Omental fat pad (tissue), 4 donors: ENCODE data around the gene WHAMM. TPM values are rescaled to one million over a fixed set of nuclear protein-coding genes. Genes with fewer than 3 reads are reported as not detected.

Source experiments
- ATAC-seq: fragments of 150-250 bp; one replicate; pipeline ENCODE4 v1.9.1; 2016; ENCODE audit warnings: mild to moderate bottlenecking, moderate library complexity; ENCODE audit not compliant: low FRiP score
- DNase-seq: peaks from one replicate; pipeline ENCODE4 v3.0.0-alpha.2; 2019; ENCODE audit warnings: low spot score
- total RNA-seq, 4 donors: library from RNA; depleted of rRNA; stranded (reverse); fragments of >200 nt; gene quantifications; one replicate each; pipeline ENCODE4 v1.1.0, GENCODE V29; 2016
- TF ChIP-seq, protein P1 (sequence below), 3 donors: fragments of 450-650 bp; IDR thresholded peaks; one replicate each; pipeline ENCODE4 v1.5.1; 2016 to 2017; ENCODE audit warnings: antibody characterized with exemption in 3 of 3, mild to moderate bottlenecking in 3 of 3, moderate library complexity in 2 of 3

Gene WHAMM
- total RNA-seq, 4 donors from 2014 or later, result 7.5 to 9.7 (median 7.9) TPM

DNA sequence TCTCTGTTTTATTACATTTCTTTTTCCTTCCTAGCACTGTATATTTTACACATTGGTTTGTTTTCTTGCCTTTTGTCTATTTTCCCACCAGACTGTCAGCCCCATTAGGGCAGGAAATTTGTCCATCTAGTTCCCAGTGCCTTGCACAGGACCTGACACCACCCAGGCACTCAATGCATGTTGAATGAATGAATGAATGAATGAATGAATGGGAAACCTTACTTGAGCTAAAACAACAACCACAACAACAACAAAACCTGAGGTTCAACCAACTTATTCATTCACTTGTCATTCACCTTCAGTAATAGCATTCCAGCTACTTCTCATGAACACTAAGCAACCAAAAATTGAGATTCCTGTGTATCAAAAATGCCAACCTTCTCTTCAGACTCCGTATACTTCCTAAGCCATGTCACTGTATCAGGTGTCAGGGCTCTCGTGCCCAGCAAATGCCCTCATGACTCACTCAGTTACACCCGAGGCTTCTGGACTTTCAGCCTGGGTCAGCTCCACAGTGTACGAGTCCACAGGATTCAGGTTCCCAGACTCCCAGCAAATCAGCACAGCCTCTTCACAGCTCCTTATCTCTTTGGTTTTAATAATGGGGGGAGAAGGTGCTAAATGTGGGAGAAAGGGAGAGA is 40.9 kb upstream of the WHAMM start:
- TF ChIP-seq, protein P1, sequence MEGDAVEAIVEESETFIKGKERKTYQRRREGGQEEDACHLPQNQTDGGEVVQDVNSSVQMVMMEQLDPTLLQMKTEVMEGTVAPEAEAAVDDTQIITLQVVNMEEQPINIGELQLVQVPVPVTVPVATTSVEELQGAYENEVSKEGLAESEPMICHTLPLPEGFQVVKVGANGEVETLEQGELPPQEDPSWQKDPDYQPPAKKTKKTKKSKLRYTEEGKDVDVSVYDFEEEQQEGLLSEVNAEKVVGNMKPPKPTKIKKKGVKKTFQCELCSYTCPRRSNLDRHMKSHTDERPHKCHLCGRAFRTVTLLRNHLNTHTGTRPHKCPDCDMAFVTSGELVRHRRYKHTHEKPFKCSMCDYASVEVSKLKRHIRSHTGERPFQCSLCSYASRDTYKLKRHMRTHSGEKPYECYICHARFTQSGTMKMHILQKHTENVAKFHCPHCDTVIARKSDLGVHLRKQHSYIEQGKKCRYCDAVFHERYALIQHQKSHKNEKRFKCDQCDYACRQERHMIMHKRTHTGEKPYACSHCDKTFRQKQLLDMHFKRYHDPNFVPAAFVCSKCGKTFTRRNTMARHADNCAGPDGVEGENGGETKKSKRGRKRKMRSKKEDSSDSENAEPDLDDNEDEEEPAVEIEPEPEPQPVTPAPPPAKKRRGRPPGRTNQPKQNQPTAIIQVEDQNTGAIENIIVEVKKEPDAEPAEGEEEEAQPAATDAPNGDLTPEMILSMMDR (IDR thresholded peaks at IDR 0.05), result no peak
- no peak for ATAC-seq
- no peak for DNase-seq

DNA sequence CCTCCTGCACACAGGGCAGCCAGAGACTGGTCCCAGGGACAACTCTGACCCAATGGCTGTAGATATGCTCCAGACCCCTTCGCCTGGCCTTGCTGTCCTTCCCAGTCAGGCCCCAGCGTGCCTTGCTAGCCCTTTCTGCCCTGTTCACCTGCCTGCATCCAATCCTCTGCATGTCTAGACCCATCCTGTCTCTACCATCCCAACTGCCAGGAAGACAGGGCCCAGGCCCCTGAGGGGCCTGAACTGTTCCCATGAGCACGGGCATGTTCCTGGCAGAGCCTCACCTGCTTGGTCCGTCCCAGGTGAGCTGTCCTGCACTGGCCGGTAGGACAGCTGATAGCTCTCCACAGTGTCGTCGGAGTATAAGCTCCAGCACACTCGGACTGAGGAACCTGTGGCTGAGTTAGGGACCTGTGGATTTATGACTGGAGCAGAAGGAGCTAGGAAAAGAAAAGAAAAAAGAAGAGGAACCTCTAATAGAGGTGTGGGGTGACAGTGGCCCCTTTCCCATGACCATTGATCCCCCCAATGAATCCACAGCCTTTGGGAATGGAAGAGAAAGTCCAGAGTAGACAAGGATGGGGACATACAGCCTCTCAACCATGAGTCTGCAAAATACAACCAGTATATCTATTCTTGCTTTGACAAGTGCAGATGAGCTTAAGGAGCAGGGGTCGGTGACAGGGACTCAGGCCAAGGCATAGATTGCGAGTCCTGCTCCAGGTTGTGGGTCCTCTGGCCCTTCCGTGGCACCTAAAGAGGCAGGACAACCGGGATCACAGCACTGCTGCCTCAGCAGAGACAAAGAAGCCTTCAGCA is 37.4 kb upstream of the WHAMM start:
- DNase-seq (no peak), ATAC-seq (no peak)
- TF ChIP-seq, protein P1 (IDR thresholded peaks at IDR 0.05), result no peak

DNA sequence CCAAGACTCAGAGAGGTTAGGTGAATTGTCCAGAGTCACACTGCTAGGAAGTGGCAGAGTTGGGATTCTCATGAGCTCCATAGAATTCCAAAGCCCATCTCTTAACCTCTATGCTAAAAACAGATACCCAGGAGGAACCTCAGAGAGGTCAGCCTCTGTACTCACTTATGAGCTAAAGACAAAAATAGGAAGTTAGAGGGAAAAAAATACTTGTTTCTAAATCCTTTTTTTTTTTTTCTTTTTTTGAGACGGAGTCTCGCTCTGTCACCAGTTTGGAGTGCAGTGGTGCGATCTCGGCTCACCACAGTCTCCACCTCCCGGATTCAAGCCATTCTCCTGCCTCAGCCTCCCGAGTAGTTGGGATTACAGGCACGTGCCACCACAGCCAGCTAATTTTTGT is 34.9 kb upstream of the WHAMM start:
- DNase-seq (no peak), ATAC-seq (no peak)
- TF ChIP-seq, protein P1 (IDR thresholded peaks at IDR 0.05), result no peak

DNA sequence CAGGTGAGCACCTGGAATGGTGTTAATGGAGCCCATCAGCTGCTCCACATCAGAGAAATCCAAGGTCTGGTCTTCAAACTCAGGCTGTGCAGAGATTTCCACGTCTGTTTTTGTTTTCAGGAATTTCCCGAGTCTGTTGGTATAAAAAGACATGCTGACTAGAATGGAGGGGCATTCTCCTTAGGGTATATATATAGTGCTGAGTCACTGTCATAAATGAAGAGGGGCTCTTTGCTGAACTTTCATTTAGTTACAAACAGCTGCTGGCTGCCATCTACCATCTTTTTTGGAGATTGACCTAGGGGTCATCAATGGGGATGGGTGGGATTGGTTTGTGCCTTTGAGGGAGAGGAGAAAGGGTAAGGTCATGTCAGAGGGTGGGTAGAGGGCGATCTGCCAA is 30.7 kb upstream of the WHAMM start:
- no peak for DNase-seq
- ATAC-seq, result no peak
- TF ChIP-seq, protein P1 (IDR thresholded peaks at IDR 0.05), result no peak

DNA sequence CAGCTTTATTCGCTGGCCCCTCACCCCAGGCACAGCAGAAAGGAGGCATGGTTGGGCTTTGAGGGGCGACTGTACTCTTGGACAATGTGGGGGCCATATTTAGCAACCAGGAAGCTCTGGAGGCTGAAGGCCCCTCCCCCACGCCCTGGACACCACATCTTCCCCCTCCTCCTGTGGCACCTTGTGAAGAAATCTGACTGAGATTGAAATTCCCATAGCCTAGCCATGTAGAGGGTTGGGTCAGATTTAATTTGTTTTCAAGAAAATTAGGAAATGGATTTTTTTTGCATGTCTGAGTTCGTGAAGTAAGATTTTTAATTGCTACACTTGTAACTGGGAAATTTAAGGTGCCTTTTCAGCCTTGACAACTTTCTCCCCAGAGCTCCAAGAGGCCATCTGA is 28.1 kb upstream of the WHAMM start:
- ATAC-seq (no peak), DNase-seq (no peak)
- TF ChIP-seq, protein P1 (IDR thresholded peaks at IDR 0.05), result no peak

DNA sequence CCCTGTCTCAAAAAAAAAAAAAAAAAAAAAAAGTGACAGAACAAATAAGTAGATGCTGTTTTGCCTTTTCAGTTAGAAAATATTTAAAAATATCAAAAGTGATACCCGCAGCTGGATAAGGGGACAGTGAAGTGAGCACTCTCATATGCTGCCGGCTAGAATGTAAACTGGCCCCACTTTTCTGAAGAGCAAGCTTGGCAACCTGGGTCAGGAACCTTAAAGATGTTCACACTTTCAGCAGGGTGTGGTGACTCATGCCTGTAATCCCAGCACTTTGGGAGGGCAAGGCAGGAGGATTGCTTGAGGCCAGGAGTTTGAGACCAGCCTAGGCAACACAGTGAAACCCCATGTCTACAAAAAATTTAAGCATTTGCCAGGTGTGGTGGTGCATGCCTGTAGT is 20.9 kb upstream of the WHAMM start:
- ATAC-seq (no peak), DNase-seq (no peak)
- TF ChIP-seq, protein P1 (IDR thresholded peaks at IDR 0.05), result no peak

DNA sequence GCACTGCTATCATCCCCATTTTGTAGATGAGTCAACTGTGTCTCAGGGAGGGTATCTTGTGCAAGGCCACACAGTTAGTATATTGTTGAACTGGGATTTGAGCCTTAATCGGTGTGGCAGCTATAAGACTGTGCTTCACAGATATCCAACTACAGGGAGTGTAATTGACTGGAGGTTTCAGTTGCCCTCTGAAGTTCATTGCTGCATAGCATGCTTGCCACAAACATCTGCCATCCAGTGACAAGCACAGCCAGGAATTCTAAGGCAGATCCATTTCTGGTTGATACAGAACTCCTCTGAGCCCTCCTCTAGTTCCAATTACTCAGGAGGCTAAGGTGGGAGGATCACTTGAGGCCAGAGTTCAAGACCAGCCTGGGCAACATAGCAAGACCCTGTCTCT is 19.9 kb upstream of the WHAMM start:
- TF ChIP-seq, protein P1 (IDR thresholded peaks at IDR 0.05), result no peak
- ATAC-seq (no peak), DNase-seq (no peak)
